DND-41 (cell line): ENCODE measurements around the gene CTSA.

ENCODE experiments used
- ATAC-seq: fragments of 200-7000 bp; cut with Tn5 transposase; 3 replicates; pipeline ENCODE4 v1.9.1; 2021; ENCODE audit warnings: low read depth; ENCODE audit not compliant: insufficient read depth
- DNase-seq: peaks from one replicate; pipeline ENCODE4 v3.0.0-alpha.2; 2020
- H2AFZ ChIP-seq: 2 replicates; pipeline ENCODE4 v1.6.0; 2012; ENCODE audit warnings: low read depth, low read length
- H3K27ac ChIP-seq: 2 replicates; pipeline ENCODE4 v1.5.1; 2012; ENCODE audit warnings: low read length, inconsistent platforms
- H3K27me3 ChIP-seq: fragments of 200-600 bp; sonication (generic); 2 replicates; pipeline ENCODE4 v1.6.0; 2012; ENCODE audit warnings: low read length, mild to moderate bottlenecking, inconsistent platforms; ENCODE audit not compliant: insufficient read depth, poor library complexity
- H3K36me3 ChIP-seq: 2 replicates; pipeline ENCODE4 v1.5.1; 2012; ENCODE audit warnings: low read length, inconsistent platforms; ENCODE audit not compliant: insufficient read depth
- H3K4me1 ChIP-seq: 2 replicates; pipeline ENCODE4 v1.5.1; 2012; ENCODE audit warnings: mild to moderate bottlenecking, low read length; ENCODE audit not compliant: insufficient read depth
- H3K4me2 ChIP-seq: 2 replicates; pipeline ENCODE4 v1.6.0; 2012; ENCODE audit warnings: mild to moderate bottlenecking, moderate library complexity, low read length, inconsistent platforms; ENCODE audit not compliant: insufficient read depth
- H3K4me3 ChIP-seq, 2 experiments: fragments of 200-600 bp in 1 of 2; shearing (Covaris generic) in 1 of 2; 2 replicates each; pipeline ENCODE4 v1.5.1; 2012 to 2016; ENCODE audit warnings: inconsistent platforms in 2 of 2, low read length in 2 of 2, mild to moderate bottlenecking in 2 of 2, low read depth in 1 of 2, moderate library complexity in 1 of 2
- H3K79me2 ChIP-seq: 2 replicates; pipeline ENCODE4 v1.6.0; 2012; ENCODE audit warnings: low read length, inconsistent platforms; ENCODE audit not compliant: insufficient read depth
- H3K9ac ChIP-seq: 2 replicates; pipeline ENCODE4 v1.6.0; 2012; ENCODE audit warnings: low read depth, mild to moderate bottlenecking, inconsistent platforms, low read length, moderate library complexity
- H3K9me3 ChIP-seq: 2 replicates; pipeline ENCODE4 v1.5.1; 2012; ENCODE audit warnings: low read length, moderate library complexity, mild to moderate bottlenecking, inconsistent platforms; ENCODE audit not compliant: insufficient read depth, severe bottlenecking
- H4K20me1 ChIP-seq: 2 replicates; pipeline ENCODE4 v1.6.0; 2012; ENCODE audit warnings: low read length; ENCODE audit not compliant: insufficient read depth
- CTCF ChIP-seq: IDR thresholded peaks from 2 replicates; pipeline ENCODE4 v1.5.1; 2012; ENCODE audit warnings: borderline replicate concordance, low read length, moderate library complexity, mild to moderate bottlenecking; ENCODE audit not compliant: poor library complexity, severe bottlenecking; ENCODE audit errors: extremely low read depth
- EZH2 ChIP-seq: IDR thresholded peaks from 3 replicates; pipeline ENCODE4 v1.6.1; 2012; ENCODE audit warnings: borderline replicate concordance, low read depth, mild to moderate bottlenecking, moderate library complexity, low read length, inconsistent platforms; ENCODE audit not compliant: severe bottlenecking

Gene CTSA

GRCh38 chr20:45860560-45861220, 30.4 kb upstream of the CTSA start:
- H3K9me3 ChIP-seq: no peaks in the 10 kb centered on the region
- H3K79me2 ChIP-seq: peaks cover 36% of the 10 kb centered on the region
- H3K36me3 ChIP-seq: peaks cover 3% of the 10 kb centered on the region; the same call in 1 of the 2 replicates
- no peak overlapping the region for H3K4me2 ChIP-seq
- no peaks in the 10 kb centered on the region for H4K20me1 ChIP-seq
- no peaks in the 10 kb centered on the region for H3K27me3 ChIP-seq
- no peak overlapping the region for H3K4me3 ChIP-seq
- peaks cover 32% of the 10 kb centered on the region for H3K4me1 ChIP-seq
- H3K9ac ChIP-seq: no peak overlapping the region
- DNase-seq (no peak), ATAC-seq (no peak)
- H2AFZ ChIP-seq: no peak overlapping the region
- no peak for TF ChIP-seq EZH2
- TF ChIP-seq CTCF: no peak
- H3K27ac ChIP-seq: no peak overlapping the region

- H3K79me2 ChIP-seq: peaks cover 28% of the 10 kb centered on the region
- no peaks in the 10 kb centered on the region for H4K20me1 ChIP-seq
- no peak overlapping the region for H3K27ac ChIP-seq
- H3K4me3 ChIP-seq: no peak overlapping the region
- ATAC-seq (no peak), DNase-seq (no peak)
- H3K9me3 ChIP-seq: no peaks in the 10 kb centered on the region
- no peak overlapping the region for H3K4me2 ChIP-seq
- no peak overlapping the region for H3K9ac ChIP-seq
- H3K36me3 ChIP-seq: peaks cover 3% of the 10 kb centered on the region; the same call in 1 of the 2 replicates
- TF ChIP-seq EZH2: no peak
- TF ChIP-seq CTCF: no peak
- H3K27me3 ChIP-seq: no peaks in the 10 kb centered on the region
- H2AFZ ChIP-seq: no peak overlapping the region
- peaks cover 24% of the 10 kb centered on the region for H3K4me1 ChIP-seq
Observed at GRCh38 chr20:45861221-45862075, 29.7 kb upstream of the CTSA start.

GRCh38 chr20:45863543-45864470, 27.3 kb upstream of the CTSA start:
- no peak overlapping the region for H3K27ac ChIP-seq
- H3K27me3 ChIP-seq: no peaks in the 10 kb centered on the region
- H3K4me2 ChIP-seq: no peak overlapping the region
- ATAC-seq (no peak), DNase-seq (no peak)
- no peaks in the 10 kb centered on the region for H3K9me3 ChIP-seq
- peaks cover 8% of the 10 kb centered on the region for H3K4me1 ChIP-seq
- H3K79me2 ChIP-seq: peaks cover 8% of the 10 kb centered on the region
- no peak overlapping the region for H2AFZ ChIP-seq
- no peak overlapping the region for H3K9ac ChIP-seq
- no peaks in the 10 kb centered on the region for H4K20me1 ChIP-seq
- no peak for TF ChIP-seq EZH2
- no peak for TF ChIP-seq CTCF
- H3K4me3 ChIP-seq: no peak overlapping the region
- no peaks in the 10 kb centered on the region for H3K36me3 ChIP-seq
